Measurements from ENCODE around the gene THTPA.

GRCh38 chr14:23578560-23579310 is 22.7 kb downstream of the THTPA start, which contains the start of gene JPH4:
- TF ChIP-seq, protein P1, sequence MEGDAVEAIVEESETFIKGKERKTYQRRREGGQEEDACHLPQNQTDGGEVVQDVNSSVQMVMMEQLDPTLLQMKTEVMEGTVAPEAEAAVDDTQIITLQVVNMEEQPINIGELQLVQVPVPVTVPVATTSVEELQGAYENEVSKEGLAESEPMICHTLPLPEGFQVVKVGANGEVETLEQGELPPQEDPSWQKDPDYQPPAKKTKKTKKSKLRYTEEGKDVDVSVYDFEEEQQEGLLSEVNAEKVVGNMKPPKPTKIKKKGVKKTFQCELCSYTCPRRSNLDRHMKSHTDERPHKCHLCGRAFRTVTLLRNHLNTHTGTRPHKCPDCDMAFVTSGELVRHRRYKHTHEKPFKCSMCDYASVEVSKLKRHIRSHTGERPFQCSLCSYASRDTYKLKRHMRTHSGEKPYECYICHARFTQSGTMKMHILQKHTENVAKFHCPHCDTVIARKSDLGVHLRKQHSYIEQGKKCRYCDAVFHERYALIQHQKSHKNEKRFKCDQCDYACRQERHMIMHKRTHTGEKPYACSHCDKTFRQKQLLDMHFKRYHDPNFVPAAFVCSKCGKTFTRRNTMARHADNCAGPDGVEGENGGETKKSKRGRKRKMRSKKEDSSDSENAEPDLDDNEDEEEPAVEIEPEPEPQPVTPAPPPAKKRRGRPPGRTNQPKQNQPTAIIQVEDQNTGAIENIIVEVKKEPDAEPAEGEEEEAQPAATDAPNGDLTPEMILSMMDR (IDR thresholded peaks at IDR 0.05; ENCODE audit: low read depth, low read length): no peak
- no peak for TF ChIP-seq POLR2A (IDR thresholded peaks at IDR 0.05; ENCODE audit: extremely low read depth, insufficient read length)
- no peak for TF ChIP-seq MAX (IDR thresholded peaks at IDR 0.05; ENCODE audit: low read depth, low read length)

Data from NB4 (cell line).